EL (cell line): Measurements from ENCODE around the gene DNAH8.

Experiments used
- DNase-seq: peaks from one replicate; pipeline ENCODE4 v3.0.0-alpha.2; 2016

The DNAH8 gene

DNA sequence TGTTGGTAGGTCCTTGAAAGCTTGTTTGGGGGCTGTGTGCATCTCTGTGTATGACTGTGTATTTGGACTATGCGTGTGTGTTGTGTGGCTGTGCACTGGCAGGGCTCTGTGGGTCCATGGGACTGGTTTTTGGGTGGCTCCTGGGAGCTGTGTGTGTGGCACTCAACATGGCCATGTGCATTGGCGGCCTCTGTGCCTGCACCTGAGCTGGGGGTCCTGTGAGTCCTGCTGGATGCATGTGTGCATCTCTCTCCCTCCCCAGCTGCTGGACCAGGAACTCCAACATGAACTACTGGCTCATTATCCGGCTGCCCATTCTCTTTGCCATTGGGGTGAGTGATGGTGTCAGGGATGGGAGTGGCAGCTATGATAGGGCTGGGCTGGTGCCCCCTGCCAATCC, 363.6 kb downstream of the DNAH8 start:
- no peak for DNase-seq

DNA sequence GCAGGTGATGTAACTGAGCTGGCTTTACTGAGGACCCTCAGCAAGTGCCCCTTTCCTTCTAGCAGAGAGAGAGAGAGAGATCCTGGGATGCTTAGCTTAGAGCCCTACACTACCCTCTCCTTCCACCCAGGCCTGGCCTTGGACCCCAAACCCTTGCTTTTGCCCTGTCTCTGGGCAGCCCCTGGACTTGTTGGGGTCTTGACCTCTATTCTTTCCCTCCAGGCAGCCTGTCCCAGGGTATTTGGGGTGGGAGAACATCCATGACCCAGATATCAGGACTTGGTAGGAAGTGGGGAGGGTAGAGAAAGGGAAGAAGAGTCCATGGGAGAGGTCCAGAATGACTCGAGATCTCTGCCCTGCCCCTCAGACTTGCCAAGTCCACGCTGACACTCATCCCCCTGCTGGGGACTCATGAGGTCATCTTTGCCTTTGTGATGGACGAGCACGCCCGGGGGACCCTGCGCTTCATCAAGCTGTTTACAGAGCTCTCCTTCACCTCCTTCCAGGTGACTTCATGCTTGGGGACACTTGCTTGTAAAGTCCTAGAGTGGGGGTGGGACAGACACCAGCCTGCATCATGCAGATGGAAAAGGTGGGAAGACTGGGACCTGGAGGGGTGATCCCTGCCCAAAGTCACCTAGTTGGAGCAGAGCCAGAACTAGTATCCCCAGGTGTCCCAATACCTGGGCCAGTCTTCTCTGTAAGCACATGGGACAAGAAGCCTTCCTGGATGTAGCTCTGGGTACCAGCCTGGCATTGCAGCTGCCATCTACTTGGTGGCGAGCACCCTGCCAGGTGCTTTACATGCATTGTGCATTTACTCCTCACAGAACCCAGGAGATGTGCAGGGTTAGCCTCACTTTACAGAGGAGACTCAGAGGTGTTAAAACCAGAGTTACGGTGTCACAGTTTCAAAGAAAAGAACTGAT, 364.4 kb downstream of the DNAH8 start:
- DNase-seq = no peak
